HepG2 (cell line): ENCODE results near the gene KATNA1. TPM values are rescaled to one million over a fixed set of nuclear protein-coding genes. Genes with fewer than 3 reads are reported as not detected.

ENCODE experiments used
- ATAC-seq: fragments of 200-7000 bp; cut with Tn5 transposase; 3 replicates; pipeline ENCODE4 v1.9.1; 2020; ENCODE audit warnings: mild to moderate bottlenecking, moderate library complexity
- BruUV-seq: library from RNA; stranded (reverse); fragments of 400-500 nt; replicated peaks from 2 replicates; lab custom pipeline; 2021; lab: Mats Ljungman, UMichigan
- CTCF ChIA-PET: fragments of 300-600 bp; formaldehyde crosslinking; extraction: SDS; loops from one replicate; lab custom pipeline; 2021; ENCODE audit warnings: low total read pairs, inconsistent platforms, low intra/inter-chr PET ratio; lab: Yijun Ruan, JAX
- POLR2A ChIA-PET: fragments of 350-600 bp; sonication (Branson Sonifier 250); formaldehyde crosslinking; loops from one replicate; lab custom pipeline; 2020; ENCODE audit warnings: antibody characterized with exemption, inconsistent platforms; lab: Yijun Ruan, JAX
- DNase-seq: peaks from one replicate; pipeline ENCODE4 v3.0.0-alpha.2; 2015; ENCODE audit warnings: low spot score
- FAIRE-seq: peaks from 3 replicates; lab custom pipeline; 2011; peaks lifted over from hg19 to GRCh38; lab: Jason Lieb, UNC
- H2AFZ ChIP-seq: one replicate; pipeline ENCODE4 v1.6.1; 2011; ENCODE audit warnings: low read length, inconsistent platforms
- H3K27ac ChIP-seq: fragments of 300-600 bp; 3 replicates; pipeline ENCODE4 v1.8.0; 2011; ENCODE audit warnings: mixed run types, mild to moderate bottlenecking, mixed read lengths, low read length, inconsistent platforms; ENCODE audit not compliant: insufficient read depth; ENCODE audit errors: extremely low read length
- H3K27me3 ChIP-seq, 2 experiments: fragments of 200-600 bp in 1 of 2; 2 replicates in 1 of 2; 3 replicates in 1 of 2; pipeline versions ENCODE4 v1.6.0 to v1.8.0; 2011; ENCODE audit warnings: low read length in 2 of 2, mild to moderate bottlenecking in 2 of 2, moderate library complexity in 2 of 2, inconsistent platforms in 1 of 2; ENCODE audit not compliant: insufficient read depth in 2 of 2, control insufficient read depth in 1 of 2
- H3K36me3 ChIP-seq, 2 experiments: fragments of 200-600 bp in 1 of 2; replicated peaks in 1 of 2; 2 replicates in 1 of 2; 3 replicates in 1 of 2; pipeline versions ENCODE4 v1.5.1 to v1.8.0; 2011; ENCODE audit warnings: low read length in 2 of 2, inconsistent platforms in 1 of 2; ENCODE audit not compliant: insufficient read depth in 2 of 2, control insufficient read depth in 1 of 2
- H3K4me1 ChIP-seq: 2 replicates; pipeline ENCODE4 v1.5.1; 2012; ENCODE audit warnings: low read length, inconsistent platforms; ENCODE audit not compliant: insufficient read depth
- H3K4me2 ChIP-seq: 2 replicates; pipeline ENCODE4 v1.6.0; 2011; ENCODE audit warnings: low read depth, low read length, inconsistent platforms
- H3K4me3 ChIP-seq, 3 experiments: fragments of 200-600 bp in 1 of 3; sonication (generic), shearing (Covaris generic) in 1 of 3; replicated peaks in 1 of 3; 2 replicates each; pipeline ENCODE4 v1.5.1; 2011 to 2016; ENCODE audit warnings: low read length in 3 of 3, inconsistent platforms in 2 of 3, low read depth in 2 of 3, mild to moderate bottlenecking in 2 of 3, control low read depth in 1 of 3, mixed read lengths in 1 of 3; ENCODE audit not compliant: insufficient read depth in 1 of 3
- H3K79me2 ChIP-seq: one replicate; pipeline ENCODE4 v1.6.1; 2011; ENCODE audit warnings: low read length, inconsistent platforms; ENCODE audit not compliant: insufficient read depth
- H3K9ac ChIP-seq: 2 replicates; pipeline ENCODE4 v1.6.0; 2011; ENCODE audit warnings: mild to moderate bottlenecking, low read depth, low read length, inconsistent platforms; ENCODE audit not compliant: insufficient read depth
- H3K9me3 ChIP-seq: 2 replicates; pipeline ENCODE4 v1.5.1; 2012; ENCODE audit warnings: mild to moderate bottlenecking, low read length
- H4K20me1 ChIP-seq: 2 replicates; pipeline ENCODE4 v1.6.0; 2011; ENCODE audit warnings: inconsistent platforms, mild to moderate bottlenecking, low read length, moderate library complexity; ENCODE audit not compliant: insufficient read depth
- ETV6 ChIP-seq: sonication (generic); formaldehyde crosslinking; conservative IDR thresholded peaks from 2 replicates; pipeline ENCODE4 v1.4.0; 2020; ENCODE audit warnings: missing genetic modification reagents
- HOXA3 ChIP-seq: sonication (generic); formaldehyde crosslinking; IDR thresholded peaks from 2 replicates; pipeline ENCODE4 v1.5.0; 2020; ENCODE audit warnings: missing genetic modification reagents
- LRRFIP1 ChIP-seq: sonication (generic); formaldehyde crosslinking; conservative IDR thresholded peaks from 2 replicates; pipeline ENCODE4 v1.4.0; 2020; ENCODE audit warnings: missing genetic modification reagents
- RFX5 ChIP-seq: IDR thresholded peaks from 2 replicates; pipeline ENCODE4 v1.6.1; 2011; ENCODE audit warnings: low read depth, low read length, improper control_type of control experiment
- ZBTB26 ChIP-seq: IDR thresholded peaks from 2 replicates; pipeline ENCODE4 v1.6.1; 2016; ENCODE audit warnings: missing compliant biosample characterization, missing genetic modification reagents, borderline replicate concordance
- ZNF101 ChIP-seq: sonication (generic); formaldehyde crosslinking; IDR thresholded peaks from 2 replicates; pipeline ENCODE4 v1.4.0; 2020; ENCODE audit warnings: mild to moderate bottlenecking, low read depth, missing genetic modification reagents, borderline replicate concordance
- ZNF326 ChIP-seq: sonication (generic); formaldehyde crosslinking; IDR thresholded peaks from 2 replicates; pipeline ENCODE4 v1.4.0; 2020; ENCODE audit warnings: missing genetic modification reagents, borderline replicate concordance
- ZNF468 ChIP-seq: sonication (generic); formaldehyde crosslinking; IDR thresholded peaks from 2 replicates; pipeline ENCODE4 v1.8.0; 2022; ENCODE audit warnings: mild to moderate bottlenecking, moderate library complexity, missing genetic modification reagents
- ZNF484 ChIP-seq: sonication (generic); formaldehyde crosslinking; IDR thresholded peaks from 2 replicates; pipeline ENCODE4 v1.5.1; 2020; ENCODE audit warnings: mild to moderate bottlenecking, low read depth, missing genetic modification reagents, borderline replicate concordance
- ZNF569 ChIP-seq: sonication (generic); formaldehyde crosslinking; IDR thresholded peaks from 2 replicates; pipeline ENCODE4 v1.5.0; 2020; ENCODE audit warnings: mild to moderate bottlenecking, missing genetic modification reagents, moderate library complexity, borderline replicate concordance
- ZNF749 ChIP-seq: sonication (generic); formaldehyde crosslinking; IDR thresholded peaks from 2 replicates; pipeline ENCODE4 v1.8.0; 2022; ENCODE audit warnings: mild to moderate bottlenecking, missing genetic modification reagents, moderate library complexity, borderline replicate concordance
- ZNF766 ChIP-seq: sonication (generic); formaldehyde crosslinking; IDR thresholded peaks from 2 replicates; pipeline ENCODE4 v1.5.0; 2020; ENCODE audit warnings: missing genetic modification reagents, borderline replicate concordance
- ZNF816 ChIP-seq: sonication (generic); formaldehyde crosslinking; IDR thresholded peaks from 2 replicates; pipeline ENCODE4 v1.8.0; 2022; ENCODE audit warnings: missing genetic modification reagents, mild to moderate bottlenecking, borderline replicate concordance
- ZSCAN29 ChIP-seq: sonication (generic); formaldehyde crosslinking; conservative IDR thresholded peaks from 2 replicates; pipeline ENCODE4 v1.4.0; 2020; ENCODE audit warnings: mild to moderate bottlenecking, missing genetic modification reagents
- WGBS: methylation state at CpG from one replicate; pipeline ENCODE4 v1.1.6; 2017; ENCODE audit warnings: low lambda C conversion rate; 5-methylcytosine and 5-hydroxymethylcytosine counted together
- in situ Hi-C: cut with HindIII; loops from 2 replicates; pipeline ENCODE4 v1.10.0; 2017; ENCODE audit warnings: low pct_unique_long_range_greater_than_20kb; ENCODE audit not compliant: extremely low pct_ligation_motif_present
- intact Hi-C: fragments of 100-400 bp; cut with micrococcal nuclease; formaldehyde crosslinking; loops from one replicate; pipeline ENCODE4 v1.10.0; 2022; ENCODE audit not compliant: unreplicated experiment
- polyA plus RNA-seq, 8 experiments: library from polyadenylated mRNA; depleted of rRNA in 3 of 8; stranded (reverse) in 7 of 8; unstranded in 1 of 8; fragments of >200 nt; fragmentation: Illumina TruSeq in 4 of 8; extraction: Trizol in 4 of 8; gene quantifications; 2 replicates each; pipeline versions ENCODE4 v1.2.1 to v1.2.3, GENCODE V29; 2011 to 2016; ENCODE audit warnings: low read depth in 4 of 8, missing spikeins in 1 of 8, mixed read lengths in 1 of 8; ENCODE audit not compliant: insufficient read depth in 1 of 8
- total RNA-seq, 5 experiments: library from RNA; depleted of rRNA; stranded (reverse); fragments of >200 nt; fragmentation: Illumina TruSeq; extraction: Trizol; gene quantifications; 2 replicates each; pipeline ENCODE4 v1.2.3, GENCODE V29; 2016; ENCODE audit warnings: low read depth in 1 of 5

The KATNA1 gene
- total and polyA plus RNA-seq, 2 of the 13 experiments (the other 11 are each of a cell fraction or from before 2014, with no cell fraction given) = 14.8 to 25.3 TPM

- TF ChIP-seq LRRFIP1 (CRISPR knock-in tag) (no peak), ZBTB26 (CRISPR knock-in tag) (peak; percentile 72), ZNF484 (no peak), ETV6 (CRISPR knock-in tag) (peak; percentile 79)
These were observed 102.6 kb downstream of the KATNA1 start, which contains the start of gene PPIL4 (continued) for GRCh38 chr6:149545754-149546471.

GRCh38 chr6:149545258-149545753 lies 103.2 kb downstream of the KATNA1 start:
- peaks cover 48% of the 10 kb centered on the region for H3K79me2 ChIP-seq
- H4K20me1 ChIP-seq = peaks cover 19% of the 10 kb centered on the region
- H3K27ac ChIP-seq = peak overlapping the region; percentile 96
- DNase-seq (peak; percentile 75), ATAC-seq (peak; percentile 60), FAIRE-seq (peak; percentile 50)
- ChIA-PET POLR2A (interaction anchor here (0.6 to 5.9 kb wide), 7 partner anchors 15 to 201 kb away, joined by 3 to 36 read pairs (median 4); partner anchors contain the start of genes GINM1, LATS1 and ZC3H12D), CTCF (interaction anchor here (1.3 kb wide), 1 partner anchor 178 kb away, joined by 3 read pairs; no protein-coding TSS in a partner anchor)
- no peaks in the 10 kb centered on the region; a peak in 2 of 5 replicates for H3K27me3 ChIP-seq
- H3K4me2 ChIP-seq = peak overlapping the region; percentile 98
- peaks cover 43% of the 10 kb centered on the region for H3K4me1 ChIP-seq
- WGBS = 1% methylated on average over 16 of the region's 16 CpGs
- H3K36me3 ChIP-seq = peaks cover 1 to 4% of the 10 kb centered on the region in 2 experiments; a peak in 4 of 5 replicates
- peak overlapping the region; percentile 99 for H3K9ac ChIP-seq
- in situ Hi-C loops (no loop called here), intact Hi-C loops (loop anchor here (5.0 kb wide), 1 partner anchor 102 kb away; the partner anchor contains the start of gene KATNA1)
- TSS peak; percentile 69 for BruUV-seq
- H3K4me3 ChIP-seq = peak overlapping the region; percentile 87 to 97 (median 91)
- H2AFZ ChIP-seq = no peak overlapping the region
- no peaks in the 10 kb centered on the region for H3K9me3 ChIP-seq
- TF ChIP-seq HOXA3 (CRISPR knock-in tag) (no peak), ZNF569 (CRISPR knock-in tag) (no peak), RFX5 (0 out of 2 replicates have a peak, but pooled peaks have one; percentile 9), ZNF326 (CRISPR knock-in tag) (0 out of 2 replicates have a peak, but pooled peaks have one; percentile 73), ZSCAN29 (CRISPR knock-in tag) (0 out of 2 replicates have a peak, but pooled peaks have one; percentile 6), ZNF468 (CRISPR knock-in tag) (no peak), ZNF766 (CRISPR knock-in tag) (0 out of 2 replicates have a peak, but pooled peaks have one; percentile 3), ZNF101 (CRISPR knock-in tag) (0 out of 2 replicates have a peak, but pooled peaks have one; percentile 15), ZNF816 (CRISPR knock-in tag) (no peak), ZNF749 (CRISPR knock-in tag) (no peak)
